Fibroblast of lung (primary cell): ENCODE data around the gene ZDHHC3.

ENCODE experiments used
- CTCF ChIP-seq, 2 donors: IDR thresholded peaks in 1 of 2; conservative IDR thresholded peaks in 1 of 2; 1 replicate in 1 of 2; 2 replicates in 1 of 2; pipeline ENCODE4 v1.5.1; 2011 to 2012; ENCODE audit warnings: low read length in 2 of 2, control low read depth in 1 of 2, inconsistent platforms in 1 of 2, low read depth in 1 of 2, mild to moderate bottlenecking in 1 of 2
- EZH2 ChIP-seq: IDR thresholded peaks from 2 replicates; pipeline ENCODE4 v1.5.1; 2012; ENCODE audit warnings: low read length, control low read depth, mild to moderate bottlenecking; ENCODE audit errors: missing control alignments

GRCh38 chr3:44960387-44961026 is 15.5 kb downstream of the ZDHHC3 start:
- TF ChIP-seq CTCF (conservative IDR thresholded peaks at IDR 0.05 in 1 of 2, IDR thresholded peaks at IDR 0.05 in 1 of 2; ENCODE audit: low read depth in 1 of 2, low read length in 2 of 2) (no peak), EZH2 (no peak)
